Choroid plexus epithelial cell (primary cell): ENCODE data around the gene MATN4.
A peak's percentile ranks its signal among the peaks of the same experiment; 100 is the strongest.

ENCODE experiments used
- DNase-seq: peaks from one replicate; pipeline ENCODE4 v3.0.0-alpha.2; 2010; ENCODE audit warnings: low read depth
- H3K4me3 ChIP-seq: 2 replicates; pipeline ENCODE4 v1.5.1; 2011; ENCODE audit warnings: low read depth, mild to moderate bottlenecking, control low read depth, low read length, moderate library complexity
- CTCF ChIP-seq: conservative IDR thresholded peaks from 2 replicates; pipeline ENCODE4 v1.5.1; 2011; ENCODE audit warnings: low read depth, mild to moderate bottlenecking, control low read depth, inconsistent platforms, low read length, moderate library complexity

The MATN4 gene

GRCh38 chr20:45329497-45330319 lies 21.6 kb upstream of the MATN4 start:
- no peak for DNase-seq
- TF ChIP-seq CTCF = peak; percentile 22
- H3K4me3 ChIP-seq = no peak overlapping the region

GRCh38 chr20:45328451-45328850 lies 20.4 kb upstream of the MATN4 start:
- DNase-seq = no peak
- no peak for TF ChIP-seq CTCF
- no peak overlapping the region for H3K4me3 ChIP-seq

- no peak for TF ChIP-seq CTCF
- DNase-seq = no peak
- H3K4me3 ChIP-seq = no peak overlapping the region
These were observed 17.3 kb upstream of the MATN4 start for GRCh38 chr20:45325371-45325770.

GRCh38 chr20:45323731-45324130 lies 15.6 kb upstream of the MATN4 start:
- no peak for TF ChIP-seq CTCF
- H3K4me3 ChIP-seq = no peak overlapping the region
- peak; percentile 50 for DNase-seq

- peak; percentile 50 for DNase-seq
- TF ChIP-seq CTCF = peak; percentile 25
These were observed 14.9 kb upstream of the MATN4 start for GRCh38 chr20:45322952-45323383.

GRCh38 chr20:45320948-45321595 lies 13.0 kb upstream of the MATN4 start:
- no peak overlapping the region for H3K4me3 ChIP-seq
- no peak for DNase-seq
- TF ChIP-seq CTCF = no peak

More at GRCh38 chr20:45322952-45323383, 14.9 kb upstream of the MATN4 start:
- H3K4me3 ChIP-seq = no peak overlapping the region

GRCh38 chr20:45318948-45319347 lies 10.8 kb upstream of the MATN4 start:
- no peak for TF ChIP-seq CTCF
- no peak for DNase-seq
- no peak overlapping the region for H3K4me3 ChIP-seq
